K562 (cell line): ENCODE measurements around the gene KRTAP16-1. TPM values are rescaled to one million over a fixed set of nuclear protein-coding genes. Genes with fewer than 3 reads are reported as not detected.

Source experiments
- ARID2 ChIP-seq: fragments of 450-650 bp; IDR thresholded peaks from 2 replicates; pipeline ENCODE4 v1.6.1; 2017; ENCODE audit warnings: antibody characterized with exemption, mild to moderate bottlenecking
- CLOCK ChIP-seq: fragments of 250-450 bp; sonication (Bioruptor Pico); IDR thresholded peaks from 2 replicates; pipeline ENCODE4 v1.4.0; 2020; ENCODE audit warnings: mild to moderate bottlenecking, moderate library complexity, borderline replicate concordance
- CREB3 ChIP-seq: fragments of 450-650 bp; conservative IDR thresholded peaks from 2 replicates; pipeline ENCODE4 v1.6.1; 2016; ENCODE audit warnings: missing genetic modification characterization, low read depth, mild to moderate bottlenecking, missing compliant biosample characterization, moderate library complexity
- FOXP4 ChIP-seq: sonication (generic); formaldehyde crosslinking; IDR thresholded peaks from 2 replicates; pipeline ENCODE4 v1.8.0; 2022; ENCODE audit warnings: mild to moderate bottlenecking, missing genetic modification reagents, borderline replicate concordance
- NFIX ChIP-seq: fragments of 250-450 bp; sonication (Bioruptor Pico); IDR thresholded peaks from 2 replicates; pipeline ENCODE4 v1.4.0; 2020; ENCODE audit warnings: low read depth, mild to moderate bottlenecking, moderate library complexity
- PHF8 ChIP-seq: fragments of 200-600 bp; sonication (generic); IDR thresholded peaks from 2 replicates; pipeline ENCODE4 v1.6.1; 2012; ENCODE audit warnings: mixed run types, mild to moderate bottlenecking, inconsistent platforms, low read length, moderate library complexity, borderline replicate concordance
- POLR2AphosphoS5 ChIP-seq: IDR thresholded peaks from 2 replicates; pipeline ENCODE4 v1.6.1; 2011; ENCODE audit warnings: mild to moderate bottlenecking, low read depth, low read length, moderate library complexity; ENCODE audit not compliant: control insufficient read depth, insufficient read depth
- ZBTB17 ChIP-seq: fragments of 450-650 bp; formaldehyde crosslinking; IDR thresholded peaks from 2 replicates; pipeline ENCODE4 v1.4.0; 2020; ENCODE audit warnings: mild to moderate bottlenecking
- polyA plus RNA-seq, 8 experiments: library from polyadenylated mRNA; depleted of rRNA in 4 of 8; stranded (reverse) in 5 of 8; unstranded in 3 of 8; fragments of >200 nt; fragmentation: Nextera tagmentation in 2 of 8; fragmentation: Illumina TruSeq in 1 of 8; extraction: Ambion mirVana in 2 of 8; extraction: Trizol in 1 of 8; gene quantifications; 2 replicates each; pipeline versions ENCODE4 v1.2.1 to v1.2.3, GENCODE V29; 2011 to 2014; ENCODE audit warnings: inconsistent platforms in 1 of 8, missing spikeins in 1 of 8
- total RNA-seq, 7 experiments: library from RNA; depleted of rRNA in 6 of 7; stranded (reverse); fragments of >200 nt in 6 of 7; fragmentation: Illumina TruSeq in 2 of 7; extraction: Trizol in 2 of 7; gene quantifications; 2 replicates each; pipeline versions ENCODE4 v1.2.1 to v1.2.3, GENCODE V29; 2011 to 2021; ENCODE audit warnings: low replicate concordance in 1 of 7

The KRTAP16-1 gene
- total and polyA plus RNA-seq, 9 of the 15 experiments (the other 6 are each of a cell fraction or from before 2014, with no cell fraction given): not detected

- no peak for TF ChIP-seq CREB3 (tag)
- no peak for TF ChIP-seq NFIX (CRISPR knock-in tag)
- no peak for TF ChIP-seq POLR2AphosphoS5
- no peak for TF ChIP-seq CLOCK
- no peak for TF ChIP-seq FOXP4
- TF ChIP-seq ARID2: no peak
- TF ChIP-seq ZBTB17 (CRISPR knock-in tag): no peak
- no peak for TF ChIP-seq PHF8
Measured at GRCh38 chr17:41326173-41327145, 17.4 kb upstream of the KRTAP16-1 start (continued).
